Tibial artery (tissue), 4 donors: Measurements from ENCODE around the gene ASCC1.

Experiments
- DNase-seq, 2 donors: peaks; one replicate each; pipeline ENCODE4 v3.0.0-alpha.2; 2019
- H3K27ac ChIP-seq, 2 donors: fragments of 200-600 bp; sonication (generic) in 1 of 2; 1 replicate in 1 of 2; 2 replicates in 1 of 2; pipeline ENCODE4 v1.5.1; 2018 to 2019; ENCODE audit warnings: mild to moderate bottlenecking in 1 of 2
- H3K27me3 ChIP-seq, 2 donors: fragments of 200-600 bp; sonication (generic) in 1 of 2; one replicate each; pipeline versions ENCODE4 v1.5.1 to v1.6.0; 2016 to 2019
- H3K36me3 ChIP-seq, 3 donors: fragments of 200-600 bp; sonication (generic) in 2 of 3; one replicate each; pipeline ENCODE4 v1.5.1; 2016 to 2019; ENCODE audit warnings: mild to moderate bottlenecking in 2 of 3
- H3K4me1 ChIP-seq, 4 donors: fragments of 200-600 bp; sonication (generic) in 2 of 4; 1 replicate in 3 of 4; 2 replicates in 1 of 4; pipeline ENCODE4 v1.5.1; 2016 to 2019
- H3K4me3 ChIP-seq, 2 donors: fragments of 200-600 bp; sonication (generic) in 1 of 2; 1 replicate in 1 of 2; 2 replicates in 1 of 2; pipeline ENCODE4 v1.5.1; 2018 to 2019; ENCODE audit warnings: mild to moderate bottlenecking in 2 of 2
- H3K9me3 ChIP-seq, 3 donors: fragments of 200-600 bp; sonication (generic) in 1 of 3; one replicate each; pipeline ENCODE4 v1.5.1; 2016 to 2019
- CTCF ChIP-seq, 2 experiments: fragments of 200-600 bp in 1 of 2; fragments of 450-650 bp in 1 of 2; IDR thresholded peaks; one replicate each; pipeline ENCODE4 v1.5.1; 2017 to 2019; ENCODE audit warnings: antibody characterized with exemption in 2 of 2, mild to moderate bottlenecking in 1 of 2, moderate library complexity in 1 of 2
- intact Hi-C: fragments of 100-400 bp; cut with DNase I; formaldehyde crosslinking; loops from one replicate; pipeline ENCODE4 v1.15.0; 2023; ENCODE audit warnings: low total_unique reads

The ASCC1 gene

DNA sequence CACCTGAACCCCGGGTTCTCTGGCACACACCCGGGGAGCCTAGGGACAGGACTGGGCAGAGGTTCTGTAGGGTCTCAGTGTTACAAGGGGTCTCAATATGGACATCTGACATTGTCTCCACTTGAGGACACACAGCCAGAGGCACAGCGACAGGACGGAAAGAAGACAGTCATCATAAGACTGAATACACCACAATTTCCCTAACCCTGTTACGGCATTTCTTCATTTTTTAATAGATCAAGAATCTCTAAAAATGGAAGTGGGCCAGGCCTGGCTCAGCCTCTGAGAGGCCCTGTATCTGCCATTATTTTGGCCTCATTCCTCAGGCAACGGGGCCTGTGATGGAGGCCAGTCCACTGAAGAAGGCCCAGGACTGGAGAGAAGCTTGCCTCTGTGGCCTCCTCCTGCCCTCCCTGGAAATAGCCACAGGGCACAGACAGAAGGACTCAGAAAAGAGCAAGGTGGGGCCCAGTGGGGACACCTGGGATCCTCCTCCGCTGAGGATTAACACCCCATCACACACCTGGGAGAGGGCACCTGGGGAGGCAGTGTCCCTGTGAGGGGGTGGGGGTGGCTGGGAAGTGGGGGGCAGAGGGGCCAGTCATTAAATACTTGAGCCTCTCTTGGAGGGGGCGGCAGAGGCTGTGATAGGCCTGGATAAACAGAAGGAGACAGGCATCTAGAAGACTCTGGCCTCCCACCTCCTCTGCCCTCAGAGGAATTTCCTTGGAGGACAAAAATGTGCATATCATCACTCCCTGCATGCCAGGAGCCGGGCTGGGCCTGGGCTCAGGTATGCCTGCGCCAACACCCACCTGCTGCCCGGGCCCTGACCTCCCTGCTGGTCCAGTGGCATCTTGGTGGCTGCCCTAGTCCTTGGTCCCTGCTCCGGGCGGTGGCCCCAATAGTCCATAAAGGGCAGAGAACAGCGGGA, 135.8 kb downstream of the ASCC1 start:
- no peak for TF ChIP-seq CTCF (IDR thresholded peaks at IDR 0.05)
- no peaks in the 10 kb centered on the region for H3K9me3 ChIP-seq
- no peak overlapping the region for H3K27ac ChIP-seq
- H3K4me1 ChIP-seq, result no peaks in the 10 kb centered on the region
- intact Hi-C loops, result no loop called here
- no peaks in the 10 kb centered on the region for H3K36me3 ChIP-seq
- H3K27me3 ChIP-seq, result peaks cover 0 to 3% of the 10 kb centered on the region in 2 donors
- no peak for DNase-seq
- H3K4me3 ChIP-seq, result no peak overlapping the region

DNA sequence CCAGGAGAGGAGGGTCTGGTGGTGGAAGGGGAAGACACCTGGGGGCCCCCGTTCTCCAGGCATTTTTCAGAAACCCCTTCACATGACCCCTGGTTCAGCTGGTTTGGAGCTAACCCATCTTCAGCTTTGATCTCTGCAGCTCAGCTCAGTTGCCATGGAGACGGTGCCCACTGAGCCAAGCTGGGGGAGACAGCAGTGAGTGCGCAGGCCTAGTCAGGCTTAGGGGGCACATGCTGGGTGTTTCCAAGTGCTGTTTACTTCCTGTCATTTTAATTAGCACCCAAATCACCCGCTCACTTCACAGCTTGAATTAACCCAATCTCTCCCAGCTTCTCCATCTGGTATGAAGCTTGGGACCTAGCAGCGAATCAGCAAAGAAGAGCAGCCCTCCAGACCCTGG, 136.7 kb downstream of the ASCC1 start:
- Histone ChIP-seq H3K27ac (no peak overlapping the region), H3K27me3 (peaks cover 0 to 3% of the 10 kb centered on the region in 2 donors), H3K9me3 (no peaks in the 10 kb centered on the region), H3K36me3 (no peaks in the 10 kb centered on the region), H3K4me3 (no peak overlapping the region), H3K4me1 (no peaks in the 10 kb centered on the region)
- intact Hi-C loops, result no loop called here
- TF ChIP-seq CTCF (IDR thresholded peaks at IDR 0.05), result no peak
- no peak for DNase-seq

- no peak overlapping the region for H3K27ac ChIP-seq
- DNase-seq, result peak in 1 of 2 donors; percentile 43
- intact Hi-C loops, result no loop called here
- H3K9me3 ChIP-seq, result no peaks in the 10 kb centered on the region
- H3K36me3 ChIP-seq, result no peaks in the 10 kb centered on the region
- peaks cover 0 to 3% of the 10 kb centered on the region in 2 donors for H3K27me3 ChIP-seq
- no peak overlapping the region for H3K4me3 ChIP-seq
- no peak for TF ChIP-seq CTCF (IDR thresholded peaks at IDR 0.05)
- H3K4me1 ChIP-seq, result no peaks in the 10 kb centered on the region
Observed at GRCh38 chr10:72077275-72077990, 138.6 kb downstream of the ASCC1 start.

DNA sequence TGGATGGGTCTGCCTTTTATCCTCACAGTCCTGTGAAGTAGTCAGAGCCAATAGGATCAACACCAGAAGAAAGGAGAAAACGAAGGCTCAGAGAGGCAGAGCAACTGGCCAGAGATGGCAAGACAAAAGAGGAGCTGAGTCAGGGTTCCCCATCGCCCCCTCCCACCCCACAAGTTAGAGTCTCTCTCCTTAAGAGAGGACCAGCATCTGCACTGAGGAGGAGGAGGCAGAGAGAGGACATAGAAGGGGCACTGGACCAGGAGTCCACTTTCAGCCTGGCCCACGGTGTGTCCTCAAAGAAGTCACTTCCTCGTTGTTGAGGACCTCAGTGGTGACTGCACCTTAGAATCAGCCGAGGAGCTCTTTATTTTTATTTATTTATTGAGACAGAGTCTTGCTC, 139.3 kb downstream of the ASCC1 start:
- peaks cover 0 to 3% of the 10 kb centered on the region in 2 donors for H3K27me3 ChIP-seq
- H3K27ac ChIP-seq, result no peak overlapping the region
- H3K9me3 ChIP-seq, result peaks cover 0 to 5% (median 0%) of the 10 kb centered on the region in 3 donors
- intact Hi-C loops, result no loop called here
- H3K36me3 ChIP-seq, result peaks cover 0 to 4% (median 0%) of the 10 kb centered on the region in 3 donors
- H3K4me3 ChIP-seq, result no peak overlapping the region
- DNase-seq, result peak in 1 of 2 donors; percentile 34
- H3K4me1 ChIP-seq, result no peaks in the 10 kb centered on the region
- no peak for TF ChIP-seq CTCF (IDR thresholded peaks at IDR 0.05)

- Histone ChIP-seq H3K4me1 (no peaks in the 10 kb centered on the region), H3K4me3 (no peak overlapping the region), H3K27me3 (peaks cover 0 to 3% of the 10 kb centered on the region in 2 donors), H3K9me3 (peaks cover 0 to 7% (median 0%) of the 10 kb centered on the region in 3 donors), H3K27ac (no peak overlapping the region), H3K36me3 (peaks cover 0 to 4% (median 0%) of the 10 kb centered on the region in 3 donors)
- intact Hi-C loops, result no loop called here
- DNase-seq, result no peak
- no peak for TF ChIP-seq CTCF (IDR thresholded peaks at IDR 0.05)
Observed at GRCh38 chr10:72075376-72076115, 140.5 kb downstream of the ASCC1 start.
